NCI-H1048 (cell line): ENCODE data around the gene RAB10.
"Not testable (repeated sequence)": the region's sequence is repeated elsewhere in the genome, so short reads cannot be mapped to it uniquely, and the experiment has no call there.

Experiments
- DNase-seq: peaks from one replicate; lab custom pipeline; 2025; lab: John Stamatoyannopoulos, UW

Gene RAB10

DNA sequence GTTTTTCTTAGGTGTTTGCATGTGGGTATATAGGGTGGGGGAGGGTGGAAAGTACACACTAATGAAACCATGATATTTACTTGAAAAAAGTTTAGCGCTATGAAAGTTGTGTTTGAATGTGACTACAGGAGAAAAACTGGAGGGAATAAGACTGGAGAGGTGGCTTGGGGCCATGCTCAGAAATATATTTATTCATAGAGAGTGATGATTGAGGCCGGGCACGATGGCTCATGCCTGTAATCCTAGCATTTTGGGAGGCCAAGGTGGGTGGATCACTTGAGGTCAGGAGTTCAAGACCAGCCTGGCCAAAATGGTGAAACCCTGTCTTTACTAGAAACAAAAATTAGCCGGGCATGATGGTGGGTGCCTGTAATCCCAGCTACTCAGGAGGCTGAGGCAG lies 55.0 kb downstream of the RAB10 start:
- DNase-seq, result not testable (repeated sequence)

DNA sequence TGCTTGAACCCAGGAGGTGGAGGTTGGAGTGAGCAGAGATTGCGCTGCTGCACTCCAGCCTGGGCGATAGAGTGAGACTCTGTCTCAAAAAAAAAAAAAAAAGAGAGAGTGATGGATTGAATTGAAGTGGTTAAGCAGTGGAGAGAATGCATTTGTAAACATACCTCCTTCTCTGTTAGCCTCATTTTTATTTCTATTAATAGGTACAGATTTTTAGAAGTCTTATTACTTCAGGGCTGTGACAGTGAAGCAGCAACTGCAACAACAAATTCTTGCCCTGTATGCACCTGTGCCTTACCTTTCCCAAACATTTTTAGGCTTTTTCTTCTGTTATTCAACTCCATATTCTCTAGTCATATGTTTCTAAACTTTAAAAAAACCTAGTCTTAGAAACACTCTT lies 55.5 kb downstream of the RAB10 start:
- no peak for DNase-seq

- no peak for DNase-seq
Measured at GRCh38 chr2:26095758-26096157, 61.9 kb downstream of the RAB10 start.

- DNase-seq, result no peak
Measured at GRCh38 chr2:26099933-26100332, 66.0 kb downstream of the RAB10 start.

- no peak for DNase-seq
Measured at GRCh38 chr2:26100384-26100783, 66.5 kb downstream of the RAB10 start.

- DNase-seq, result no peak
Measured at GRCh38 chr2:26103752-26104151, 69.9 kb downstream of the RAB10 start.

DNA sequence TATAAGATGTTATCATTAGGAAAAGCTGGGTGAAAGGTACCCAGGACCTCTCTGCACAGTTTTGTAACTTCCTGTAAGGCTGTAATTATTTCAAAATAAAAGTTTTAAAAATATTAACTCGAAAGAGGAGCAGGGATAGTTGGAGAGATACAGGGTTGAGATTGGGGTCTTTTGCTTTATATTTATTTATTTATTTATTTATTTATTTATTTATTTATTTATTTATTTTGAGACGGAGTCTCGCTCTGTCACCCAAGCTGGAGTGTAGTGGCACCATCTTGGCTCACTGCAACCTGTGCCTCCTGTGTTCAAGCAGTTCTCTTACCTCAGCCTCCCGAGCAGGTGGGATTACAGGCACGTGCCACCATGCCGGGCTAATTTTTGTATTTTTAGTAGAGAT lies 74.8 kb downstream of the RAB10 start:
- DNase-seq, result not testable (repeated sequence)

GRCh38 chr2:26112201-26112600 lies 78.3 kb downstream of the RAB10 start:
- no peak for DNase-seq

DNA sequence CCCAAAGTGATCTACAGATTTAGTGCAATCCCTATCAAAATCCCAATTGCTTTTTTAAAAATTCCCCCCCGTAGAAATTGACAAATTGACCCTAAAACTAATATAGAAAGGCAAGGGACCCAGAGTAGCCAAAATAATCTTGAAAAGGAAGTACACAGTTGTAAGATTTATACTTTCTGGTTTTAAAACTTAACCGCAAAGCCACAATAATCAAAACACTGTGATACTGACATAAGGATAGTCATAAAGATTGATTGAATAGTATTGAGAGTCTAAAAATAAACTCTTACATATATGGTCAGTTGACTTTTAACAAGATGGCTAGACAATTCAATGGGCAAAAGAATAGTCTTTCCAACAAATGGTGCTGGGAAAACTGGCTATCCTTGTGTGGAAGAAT lies 80.3 kb downstream of the RAB10 start:
- DNase-seq, result no peak

GRCh38 chr2:26118682-26119081 lies 84.8 kb downstream of the RAB10 start:
- DNase-seq, result no peak

GRCh38 chr2:26119521-26119920 lies 85.6 kb downstream of the RAB10 start:
- DNase-seq, result no peak

- DNase-seq, result no peak
Measured at GRCh38 chr2:26122630-26123029, 88.7 kb downstream of the RAB10 start.

DNA sequence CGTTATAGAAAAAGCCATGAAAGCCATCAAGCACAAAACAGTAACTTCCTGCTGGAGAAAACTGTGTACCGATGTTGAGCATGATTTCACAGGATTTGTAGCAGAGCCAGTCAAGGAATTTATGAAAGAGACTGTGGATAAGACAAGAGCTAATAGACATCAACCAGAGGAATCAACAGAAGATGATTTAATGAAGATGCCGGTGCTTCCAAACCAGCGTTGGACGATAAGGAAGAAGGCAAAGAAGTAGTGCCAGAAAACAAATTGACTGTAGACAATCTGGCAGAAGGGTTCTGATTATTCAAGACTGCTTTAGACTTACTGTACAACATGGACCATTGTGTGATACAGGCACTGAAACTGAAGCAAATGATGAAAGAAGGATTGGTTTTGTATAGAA lies 89.5 kb downstream of the RAB10 start:
- DNase-seq, result no peak

GRCh38 chr2:26126074-26126473 lies 92.2 kb downstream of the RAB10 start:
- DNase-seq, result no peak

DNA sequence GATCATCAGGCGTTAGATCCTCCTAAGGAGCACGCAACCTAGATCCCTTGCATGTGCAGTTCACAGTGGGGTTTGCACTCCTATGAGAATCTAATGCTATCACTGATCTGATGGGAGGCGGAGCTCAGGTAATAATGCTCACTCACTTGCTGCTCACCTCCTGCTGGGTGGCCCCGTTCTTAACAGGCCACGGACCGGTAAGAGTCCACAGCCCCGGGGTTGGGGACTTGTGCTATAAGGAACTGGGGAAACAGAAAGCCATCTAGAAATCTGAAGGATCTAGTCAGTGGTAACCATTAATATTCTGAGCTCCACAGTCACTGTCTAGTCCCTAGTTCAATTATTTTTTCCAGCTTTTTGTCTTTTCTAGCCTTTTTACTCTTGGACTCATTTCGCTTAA lies 94.3 kb downstream of the RAB10 start:
- no peak for DNase-seq

- no peak for DNase-seq
Measured at GRCh38 chr2:26130763-26131162, 96.9 kb downstream of the RAB10 start.

GRCh38 chr2:26136451-26136850 lies 102.6 kb downstream of the RAB10 start:
- no peak for DNase-seq

DNA sequence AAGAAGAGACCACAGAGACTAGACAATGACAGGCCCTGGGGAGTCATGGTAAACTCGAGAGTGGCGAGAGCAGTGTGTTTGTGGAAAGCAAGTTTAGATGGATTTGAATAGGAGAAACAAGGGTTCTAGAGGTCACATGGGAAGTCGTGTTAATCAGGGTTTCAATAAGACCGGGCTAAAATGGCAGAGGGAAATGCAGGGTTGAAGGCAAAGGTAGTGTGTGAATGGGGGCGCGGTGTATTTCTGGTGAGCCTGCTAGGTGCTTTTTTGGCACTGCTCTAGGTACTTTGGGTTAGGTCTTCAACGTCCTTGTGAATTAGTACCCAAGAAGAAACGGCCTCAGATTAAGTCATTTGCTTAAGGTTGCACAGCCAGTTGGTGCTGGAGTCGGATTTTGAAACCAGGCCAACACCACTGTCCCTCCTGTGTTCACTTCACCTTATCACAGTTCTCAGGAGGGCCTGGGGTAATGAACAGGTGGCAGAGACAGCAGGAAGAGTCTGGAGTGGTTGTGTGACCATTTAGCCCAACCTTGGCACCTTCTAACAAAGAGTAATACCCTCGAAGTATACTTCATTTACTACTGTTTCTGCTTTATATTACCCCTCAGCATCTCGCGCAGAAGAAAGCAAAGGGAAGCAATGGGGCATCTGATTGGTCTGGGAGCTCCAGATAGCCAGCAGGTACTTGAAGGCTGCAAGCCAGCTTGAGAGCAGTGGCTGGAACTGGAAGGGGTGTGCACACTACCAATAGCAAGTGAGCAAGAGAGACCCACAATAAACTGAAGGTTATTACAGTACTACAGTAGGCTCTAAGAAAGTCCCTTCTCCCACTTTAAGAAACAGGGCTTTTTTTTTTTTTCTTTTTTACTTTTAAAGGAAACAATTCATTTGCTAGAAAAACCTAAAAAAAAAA lies 105.6 kb downstream of the RAB10 start:
- DNase-seq, result no peak

DNA sequence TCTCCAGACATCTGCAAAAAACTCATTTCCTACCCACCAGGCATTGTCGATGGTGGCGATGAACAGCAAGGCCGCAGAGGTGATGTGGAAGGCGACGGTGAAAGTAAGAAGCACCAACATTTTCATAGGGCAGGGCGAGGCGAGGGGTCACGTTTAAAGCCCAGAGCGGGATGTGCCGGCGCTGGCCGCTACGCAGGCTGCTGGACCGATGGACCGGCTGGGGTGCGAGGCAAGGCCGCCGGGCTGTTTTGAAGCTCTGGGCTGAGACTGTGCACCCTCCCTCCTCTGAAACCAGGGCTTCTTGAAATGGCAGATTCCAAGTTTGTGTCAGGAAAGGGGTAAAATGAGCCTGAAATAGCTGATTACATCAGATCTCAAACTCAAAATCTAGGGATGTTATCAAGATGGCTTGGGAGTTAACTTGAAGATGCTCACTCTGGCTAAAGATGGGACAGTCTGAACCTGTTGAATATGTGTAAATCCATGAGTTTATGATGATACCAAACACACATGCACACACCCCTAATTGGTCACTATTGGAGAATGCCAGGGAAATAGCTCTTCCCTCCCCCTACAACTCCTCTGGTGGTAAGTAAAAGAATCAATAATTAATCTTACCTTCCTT lies 107.4 kb downstream of the RAB10 start:
- DNase-seq, result no peak

- DNase-seq, result no peak
Measured at GRCh38 chr2:26144031-26144430, 110.1 kb downstream of the RAB10 start.

GRCh38 chr2:26144953-26145680 lies 111.2 kb downstream of the RAB10 start:
- no peak for DNase-seq

DNA sequence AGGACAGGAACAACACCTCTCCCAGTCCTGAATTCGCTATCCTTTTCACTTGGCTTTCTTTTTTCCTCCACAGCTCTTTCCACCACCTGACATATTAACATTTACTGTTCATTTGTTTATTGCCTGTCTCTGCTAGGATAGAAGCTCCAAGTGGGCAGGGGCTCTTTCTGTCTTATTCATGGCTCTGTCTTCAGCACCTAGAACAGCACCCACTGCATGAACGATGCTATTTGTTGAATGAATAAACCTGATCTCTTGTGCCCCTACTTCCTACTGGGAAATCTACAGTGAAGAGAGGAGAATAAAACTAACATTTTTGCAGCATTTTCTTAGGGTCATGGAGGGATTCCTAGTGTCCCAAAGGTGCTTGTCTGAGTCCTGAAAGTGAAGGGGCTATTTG lies 114.6 kb downstream of the RAB10 start:
- no peak for DNase-seq

- no peak for DNase-seq
Measured at GRCh38 chr2:26150243-26150642, 116.4 kb downstream of the RAB10 start.
